HepG2 (cell line): ENCODE measurements around the gene ZNF740. TPM values are rescaled to one million over a fixed set of nuclear protein-coding genes. Genes with fewer than 3 reads are reported as not detected.

Source experiments
- ARNT ChIP-seq: fragments of 450-650 bp; IDR thresholded peaks from 2 replicates; pipeline ENCODE4 v1.6.1; 2017
- ELF3 ChIP-seq: IDR thresholded peaks from 2 replicates; pipeline ENCODE4 v1.6.1; 2016; ENCODE audit warnings: missing genetic modification reagents, missing compliant biosample characterization
- HNF1A ChIP-seq, 2 experiments: sonication (generic) in 1 of 2; formaldehyde crosslinking in 1 of 2; IDR thresholded peaks; 2 replicates each; pipeline versions ENCODE4 v1.4.0 to v1.6.1; 2016 to 2020; ENCODE audit warnings: borderline replicate concordance in 1 of 2, low read depth in 1 of 2, mild to moderate bottlenecking in 1 of 2, missing genetic modification reagents in 1 of 2
- HNRNPUL1 ChIP-seq: fragments of 200-400 bp; formaldehyde crosslinking; IDR thresholded peaks from 2 replicates; pipeline ENCODE4 v1.6.1; 2017; ENCODE audit warnings: low read depth, mild to moderate bottlenecking, low read length, moderate library complexity
- MAFF ChIP-seq: IDR thresholded peaks from 2 replicates; pipeline ENCODE4 v1.6.1; 2011; ENCODE audit warnings: low read depth, low read length, improper control_type of control experiment
- MED1 ChIP-seq: sonication (generic); formaldehyde crosslinking; IDR thresholded peaks from 2 replicates; pipeline ENCODE4 v1.4.0; 2020; ENCODE audit warnings: missing genetic modification reagents
- MLX ChIP-seq: IDR thresholded peaks from 2 replicates; pipeline ENCODE4 v1.6.1; 2016
- MZF1 ChIP-seq: sonication (generic); formaldehyde crosslinking; IDR thresholded peaks from 2 replicates; pipeline ENCODE4 v1.8.1; 2023; ENCODE audit warnings: mild to moderate bottlenecking, missing genetic modification reagents, borderline replicate concordance
- PBX3 ChIP-seq: sonication (generic); formaldehyde crosslinking; IDR thresholded peaks from 2 replicates; pipeline ENCODE4 v1.8.1; 2023; ENCODE audit warnings: missing genetic modification reagents, inconsistent platforms, borderline replicate concordance
- PITX1 ChIP-seq: sonication (generic); formaldehyde crosslinking; IDR thresholded peaks from 2 replicates; pipeline ENCODE4 v1.5.1; 2020; ENCODE audit warnings: mild to moderate bottlenecking, missing genetic modification reagents
- PPARG ChIP-seq: conservative IDR thresholded peaks from 2 replicates; pipeline ENCODE4 v1.6.1; 2016; ENCODE audit warnings: missing biosample characterization, missing genetic modification reagents
- SP5 ChIP-seq: IDR thresholded peaks from 2 replicates; pipeline ENCODE4 v1.6.1; 2016; ENCODE audit warnings: low read depth, borderline replicate concordance
- ZNF235 ChIP-seq: sonication (generic); formaldehyde crosslinking; IDR thresholded peaks from 2 replicates; pipeline ENCODE4 v1.8.1; 2023; ENCODE audit warnings: mild to moderate bottlenecking, missing genetic modification reagents, borderline replicate concordance
- ZNF414 ChIP-seq: sonication (generic); formaldehyde crosslinking; IDR thresholded peaks from 2 replicates; pipeline ENCODE4 v1.5.0; 2020; ENCODE audit warnings: missing genetic modification reagents
- ZNF460 ChIP-seq: sonication (generic); formaldehyde crosslinking; IDR thresholded peaks from 2 replicates; pipeline ENCODE4 v1.5.1; 2020; ENCODE audit warnings: missing genetic modification reagents, mild to moderate bottlenecking, borderline replicate concordance
- ZNF503 ChIP-seq: sonication (generic); formaldehyde crosslinking; IDR thresholded peaks from 2 replicates; pipeline ENCODE4 v1.4.0; 2020; ENCODE audit warnings: missing genetic modification reagents
- ZNF614 ChIP-seq: IDR thresholded peaks from 2 replicates; pipeline ENCODE4 v1.6.1; 2018; ENCODE audit warnings: missing biosample characterization, missing genetic modification reagents, inconsistent platforms, borderline replicate concordance
- ZNF710 ChIP-seq: sonication (generic); formaldehyde crosslinking; IDR thresholded peaks from 2 replicates; pipeline ENCODE4 v1.5.0; 2020; ENCODE audit warnings: mild to moderate bottlenecking, missing genetic modification reagents, borderline replicate concordance
- ZNF713 ChIP-seq: sonication (generic); formaldehyde crosslinking; IDR thresholded peaks from 2 replicates; pipeline ENCODE4 v1.4.0; 2020; ENCODE audit warnings: mild to moderate bottlenecking, missing genetic modification reagents
- ZNF773 ChIP-seq: sonication (generic); formaldehyde crosslinking; IDR thresholded peaks from 2 replicates; pipeline ENCODE4 v1.4.0; 2020; ENCODE audit warnings: missing genetic modification reagents, borderline replicate concordance
- polyA plus RNA-seq, 8 experiments: library from polyadenylated mRNA; depleted of rRNA in 3 of 8; stranded (reverse) in 7 of 8; unstranded in 1 of 8; fragments of >200 nt; fragmentation: Illumina TruSeq in 4 of 8; extraction: Trizol in 4 of 8; gene quantifications; 2 replicates each; pipeline versions ENCODE4 v1.2.1 to v1.2.3, GENCODE V29; 2011 to 2016; ENCODE audit warnings: low read depth in 4 of 8, missing spikeins in 1 of 8, mixed read lengths in 1 of 8; ENCODE audit not compliant: insufficient read depth in 1 of 8
- total RNA-seq, 5 experiments: library from RNA; depleted of rRNA; stranded (reverse); fragments of >200 nt; fragmentation: Illumina TruSeq; extraction: Trizol; gene quantifications; 2 replicates each; pipeline ENCODE4 v1.2.3, GENCODE V29; 2016; ENCODE audit warnings: low read depth in 1 of 5

The ZNF740 gene
- total and polyA plus RNA-seq, 2 of the 13 experiments (the other 11 are each of a cell fraction or from before 2014, with no cell fraction given), result 16.9 to 19.0 TPM

- TF ChIP-seq PBX3 (no peak), ZNF710 (no peak), ZNF503 (CRISPR knock-in tag) (no peak), MAFF (no peak), MLX (CRISPR knock-in tag) (no peak), PPARG (CRISPR knock-in tag) (no peak), ELF3 (CRISPR knock-in tag) (no peak), ZNF460 (CRISPR knock-in tag) (no peak), ZNF614 (CRISPR knock-in tag) (peak; percentile 57; the same call in 1 of the 2 replicates), ZNF773 (CRISPR knock-in tag) (no peak), PITX1 (peak; percentile 44; the same call in 1 of the 2 replicates), ZNF414 (CRISPR knock-in tag) (no peak), ARNT (no peak), MZF1 (no peak), HNF1A (IDR thresholded peaks at IDR 0.05; ENCODE audit: low read depth) (no peak), HNF1A (CRISPR knock-in tag; IDR thresholded peaks at IDR 0.05; ENCODE audit: borderline replicate concordance) (no peak), MED1 (CRISPR knock-in tag) (no peak), HNRNPUL1 (no peak), ZNF235 (no peak), ZNF713 (CRISPR knock-in tag) (no peak), SP5 (CRISPR knock-in tag) (no peak)
Measured at GRCh38 chr12:53213348-53213747, 32.8 kb downstream of the ZNF740 start (continued).
